ENCODE measurements around the gene PARD3B.

GRCh38 chr2:205352094-205352493, 806.8 kb downstream of the PARD3B start:
- TF ChIP-seq POLR2A (IDR thresholded peaks at IDR 0.05) (no peak), CTCF (IDR thresholded peaks at IDR 0.05) (no peak)

All from lower leg skin (tissue), 3 donors.